ENCODE data around the gene CTDSP1.
A peak's percentile ranks its signal among the peaks of the same experiment; 100 is the strongest.

Gene CTDSP1

GRCh38 chr2:218400167-218400929 is 680 bp downstream of the CTDSP1 start:
- DNase-seq, result peak; percentile 22

- no peak for DNase-seq
These were observed 1.5 kb downstream of the CTDSP1 start for GRCh38 chr2:218400930-218401881.

- DNase-seq, result no peak
These were observed 2.2 kb downstream of the CTDSP1 start for GRCh38 chr2:218401890-218402289.

- no peak for DNase-seq
These were observed 2.8 kb downstream of the CTDSP1 start for GRCh38 chr2:218402491-218402901.

- DNase-seq, result no peak
These were observed 3.3 kb downstream of the CTDSP1 start for GRCh38 chr2:218402911-218403411.

- DNase-seq, result no peak
These were observed 4.1 kb downstream of the CTDSP1 start for GRCh38 chr2:218403810-218404209.

GRCh38 chr2:218404351-218405085 is 4.8 kb downstream of the CTDSP1 start:
- DNase-seq, result no peak

- no peak for DNase-seq
These were observed 5.5 kb downstream of the CTDSP1 start for GRCh38 chr2:218405086-218405745.

GRCh38 chr2:218405746-218406208 is 6.1 kb downstream of the CTDSP1 start:
- DNase-seq, result no peak

GRCh38 chr2:218406209-218406948 is 6.7 kb downstream of the CTDSP1 start:
- peak; percentile 95 for DNase-seq

GRCh38 chr2:218406949-218407618 is 7.4 kb downstream of the CTDSP1 start:
- peak; percentile 47 for DNase-seq

- DNase-seq, result no peak
These were observed 8.0 kb downstream of the CTDSP1 start for GRCh38 chr2:218407717-218408116.

GRCh38 chr2:218418321-218418716 is 18.7 kb downstream of the CTDSP1 start:
- no peak for DNase-seq

- DNase-seq, result no peak
These were observed 19.2 kb downstream of the CTDSP1 start, which contains the start of gene VIL1 for GRCh38 chr2:218418717-218419458. Gene VIL1, plus strand, starts transcription at chr2:218419123. Its CDS starts 4,656 bp downstream, at chr2:218423779.

- DNase-seq, result no peak
These were observed 20.1 kb downstream of the CTDSP1 start for GRCh38 chr2:218419630-218420216.

- no peak for DNase-seq
These were observed 21.4 kb downstream of the CTDSP1 start for GRCh38 chr2:218421027-218421426.

GRCh38 chr2:218422403-218423086 is 22.9 kb downstream of the CTDSP1 start:
- DNase-seq, result no peak

- DNase-seq, result no peak
These were observed 23.9 kb downstream of the CTDSP1 start for GRCh38 chr2:218423584-218423983.

- DNase-seq, result no peak
These were observed 25.9 kb downstream of the CTDSP1 start for GRCh38 chr2:218425531-218425930.
